Inferior parietal cortex (tissue), 1 donor: ENCODE results near the gene PCP2.

Experiments used
- DNase-seq: peaks from one replicate; pipeline ENCODE4 v3.0.0-alpha.2; 2016; ENCODE audit errors: extremely low spot score

PCP2 gene

DNA sequence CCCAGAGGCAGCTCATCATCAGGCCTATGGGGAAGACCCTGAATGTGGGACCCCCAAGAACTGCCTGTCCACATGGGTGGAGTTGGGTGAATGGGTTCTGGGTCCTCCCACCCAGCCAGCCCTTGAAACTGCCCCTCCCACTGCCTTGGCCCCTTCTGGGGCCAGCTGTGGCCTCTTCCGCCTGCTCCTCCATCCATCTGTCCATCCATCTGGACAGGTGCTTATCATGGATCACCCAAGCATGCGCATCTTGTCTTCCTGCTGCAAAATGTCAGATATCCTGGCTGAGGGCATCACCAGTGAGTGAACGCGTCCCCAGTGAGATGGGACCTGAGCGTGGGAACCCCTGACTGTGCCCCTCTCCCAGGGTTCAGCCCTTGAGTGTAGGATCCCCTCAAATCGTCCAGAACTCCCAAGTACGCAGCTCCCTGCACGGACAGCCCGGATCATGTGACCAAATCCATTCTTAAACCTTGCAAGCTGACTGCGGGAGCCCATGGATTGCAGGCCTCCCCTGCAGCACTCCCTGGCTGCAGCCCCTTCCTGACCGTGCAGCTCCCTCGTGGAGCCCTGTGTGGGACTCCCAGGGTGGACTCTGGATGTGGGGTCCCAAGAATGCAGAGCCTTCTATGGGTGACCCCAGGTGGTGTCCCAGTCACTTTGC is 5.4 kb upstream of the PCP2 start:
- DNase-seq, result no peak

DNA sequence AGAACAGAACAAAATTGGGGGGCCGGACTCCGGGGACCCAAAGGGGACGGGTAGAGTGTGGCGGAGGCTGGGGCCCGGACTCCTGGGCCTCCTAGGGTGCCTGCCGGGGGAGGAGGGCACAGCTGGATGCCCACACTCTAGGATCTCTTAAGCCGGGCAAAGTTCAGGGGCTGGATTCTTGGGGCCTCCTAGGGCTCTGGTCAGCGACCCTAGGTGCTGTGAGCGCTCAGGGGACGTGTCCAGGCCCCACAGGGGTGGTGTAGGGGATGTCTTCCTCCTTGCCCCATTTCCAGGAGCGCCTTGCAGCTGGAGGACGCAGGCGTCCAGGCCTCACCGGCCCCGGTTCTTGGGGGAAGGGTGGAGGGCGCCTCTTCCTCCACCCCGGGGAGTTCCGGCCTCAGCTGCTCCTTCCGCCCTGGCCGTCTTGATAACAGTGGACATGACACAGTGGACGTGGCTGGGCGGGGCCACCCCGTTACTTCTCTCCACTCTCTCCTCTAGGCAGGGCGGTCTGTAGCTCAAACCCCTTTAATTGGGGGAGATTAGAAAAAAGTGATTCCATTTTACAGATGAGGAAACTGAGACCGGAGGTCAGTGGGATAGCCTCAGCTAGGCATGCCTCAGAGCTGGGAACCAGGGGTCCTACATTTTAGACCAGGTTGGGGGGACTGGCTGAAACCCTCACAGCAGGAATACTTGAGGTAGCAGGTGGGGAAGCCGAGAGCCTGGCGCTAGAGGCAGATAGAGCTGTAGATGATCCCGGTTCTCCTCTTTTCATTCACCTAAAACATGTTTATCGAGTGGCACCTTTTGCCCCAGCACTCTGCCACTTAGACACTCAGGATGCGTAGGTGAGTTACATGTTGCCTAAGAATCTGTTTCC is 4.1 kb upstream of the PCP2 start:
- no peak for DNase-seq

DNA sequence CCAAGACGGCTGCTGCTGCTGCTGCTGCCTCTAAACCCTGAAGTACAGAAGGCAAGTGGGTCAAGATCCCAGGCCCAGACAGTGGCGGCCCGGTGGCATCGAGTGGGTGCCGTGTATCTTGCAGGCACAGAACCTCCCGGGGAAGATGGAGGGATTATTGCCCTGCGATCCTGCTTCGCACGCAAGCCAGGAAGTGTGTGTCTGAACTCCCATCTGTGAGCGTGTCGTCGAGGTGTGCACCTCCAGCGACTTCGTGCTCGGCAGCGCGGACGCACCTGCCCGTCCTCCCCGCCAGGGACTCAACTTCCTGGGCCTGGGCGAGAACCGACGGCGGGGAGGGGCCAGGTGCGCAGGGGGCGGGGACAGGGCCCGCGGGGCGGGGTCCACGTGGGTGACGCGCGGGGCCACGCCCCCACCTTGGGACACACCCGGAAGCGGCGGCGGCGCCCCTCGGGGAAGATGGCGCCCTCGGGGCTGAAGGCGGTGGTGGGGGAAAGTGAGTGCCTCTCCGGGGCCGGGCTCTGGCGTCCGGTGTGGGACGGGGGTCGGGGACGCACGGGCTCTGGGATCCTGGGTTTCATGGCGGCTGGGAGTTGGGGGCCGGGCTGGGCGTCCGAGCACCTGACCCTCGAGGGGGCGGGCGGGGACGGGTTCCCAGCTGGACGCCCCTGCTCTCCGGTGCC is 3.3 kb upstream of the PCP2 start, which contains the start of gene STXBP2:
Gene STXBP2, plus strand, starts transcription at position 420 of the 683 bp plus-strand sequence. Its CDS starts 40 bp downstream, at position 460.
- no peak for DNase-seq

DNA sequence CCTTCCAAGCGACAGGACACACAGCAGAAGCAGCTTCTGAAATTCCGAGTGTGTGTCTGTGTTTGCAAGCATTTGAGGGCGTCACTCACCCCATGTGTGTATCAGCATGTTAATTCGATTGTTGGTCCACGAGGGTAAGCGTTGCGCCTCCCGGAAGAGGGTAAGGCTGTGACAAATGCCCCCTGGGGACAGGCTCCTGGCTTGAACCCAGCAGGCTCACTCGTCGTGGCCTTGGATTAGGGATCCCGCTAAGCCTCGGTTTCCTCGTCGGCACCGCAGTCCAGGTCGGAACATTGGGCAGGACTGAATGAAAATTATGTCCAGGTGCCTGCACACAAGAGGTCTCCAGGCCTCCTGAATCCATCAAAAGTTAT is 2.8 kb upstream of the PCP2 start:
- DNase-seq, result no peak

DNA sequence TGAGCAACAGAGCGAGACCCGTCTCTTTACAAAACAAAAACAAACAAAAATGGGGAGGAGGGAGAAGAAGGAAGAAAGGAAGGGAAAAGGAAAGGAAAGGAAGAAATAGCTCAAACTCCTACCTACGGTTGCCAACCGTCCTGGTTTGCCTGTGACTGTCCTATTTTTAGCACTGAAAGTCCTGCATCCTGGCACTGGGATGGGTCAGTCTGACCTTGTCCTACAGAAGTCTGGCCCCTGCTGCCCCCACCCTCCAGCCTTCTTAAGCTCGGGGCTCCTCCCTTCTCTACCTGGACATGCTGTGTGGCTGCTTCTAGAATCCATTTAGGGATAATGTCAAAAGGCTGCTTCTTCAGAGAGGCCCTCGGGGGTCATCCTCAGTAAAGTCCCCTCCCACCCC is 2.2 kb upstream of the PCP2 start:
- no peak for DNase-seq

DNA sequence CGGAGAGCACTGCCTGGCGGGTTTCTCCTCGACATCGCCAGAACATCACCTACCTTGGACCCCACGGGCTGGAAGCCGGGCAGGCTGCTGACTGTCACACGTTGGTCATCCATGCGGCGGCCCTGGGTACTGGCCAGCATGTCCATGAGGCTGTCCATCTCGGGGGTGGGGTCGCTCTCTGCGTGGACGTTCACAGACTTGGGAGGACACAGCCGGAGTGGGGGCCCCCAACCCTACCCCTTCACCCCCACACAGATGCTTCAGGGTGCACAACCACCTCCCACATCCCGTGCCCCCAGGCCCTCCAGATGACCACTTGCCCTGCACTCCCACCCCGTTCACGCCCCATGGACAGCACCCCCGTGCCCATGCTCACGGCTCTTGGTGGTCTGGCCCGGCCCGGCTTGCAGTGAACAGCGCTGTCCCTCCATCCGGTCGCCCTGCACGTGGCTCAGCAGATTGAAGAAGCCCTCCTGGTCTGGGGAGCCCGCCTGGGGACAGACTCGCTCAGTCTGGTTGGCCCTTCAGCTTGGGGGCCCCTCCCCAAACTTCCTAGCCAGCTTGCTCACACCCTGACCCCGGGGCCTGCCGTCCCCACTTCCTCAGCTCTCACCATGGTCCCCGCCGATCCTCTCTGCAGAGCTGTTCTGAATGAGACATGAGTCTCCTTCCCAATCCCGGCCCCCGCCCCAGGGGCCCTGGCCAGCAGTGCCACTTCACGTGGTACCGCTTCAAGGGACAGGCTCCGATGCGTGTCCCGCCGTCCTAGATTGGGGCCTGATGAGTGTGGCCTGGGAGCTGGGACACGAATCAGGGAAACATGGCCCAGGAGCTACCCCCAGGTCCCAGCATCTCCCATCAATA is 947 bp downstream of the PCP2 start:
- no peak for DNase-seq

DNA sequence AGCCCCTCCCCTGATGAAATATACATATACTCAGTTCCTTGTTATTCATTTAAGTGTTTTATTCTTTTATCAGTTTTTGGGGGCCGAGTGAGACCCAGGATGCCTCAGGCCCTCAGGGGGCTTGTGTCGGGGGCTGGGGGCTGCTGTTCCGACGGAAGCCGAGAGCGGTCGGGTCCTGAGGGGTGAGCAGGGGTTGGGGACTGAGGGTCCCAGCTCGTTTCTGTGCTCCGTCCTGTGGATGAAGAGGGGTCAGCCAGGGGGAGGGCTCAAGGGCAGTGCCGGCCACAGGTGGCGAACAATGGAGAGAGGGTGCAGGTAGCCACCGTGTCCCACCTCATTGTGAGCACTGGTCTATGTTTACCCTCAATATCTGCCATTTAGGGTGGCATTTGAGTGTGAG is 1.9 kb downstream of the PCP2 start:
- DNase-seq, result no peak

DNA sequence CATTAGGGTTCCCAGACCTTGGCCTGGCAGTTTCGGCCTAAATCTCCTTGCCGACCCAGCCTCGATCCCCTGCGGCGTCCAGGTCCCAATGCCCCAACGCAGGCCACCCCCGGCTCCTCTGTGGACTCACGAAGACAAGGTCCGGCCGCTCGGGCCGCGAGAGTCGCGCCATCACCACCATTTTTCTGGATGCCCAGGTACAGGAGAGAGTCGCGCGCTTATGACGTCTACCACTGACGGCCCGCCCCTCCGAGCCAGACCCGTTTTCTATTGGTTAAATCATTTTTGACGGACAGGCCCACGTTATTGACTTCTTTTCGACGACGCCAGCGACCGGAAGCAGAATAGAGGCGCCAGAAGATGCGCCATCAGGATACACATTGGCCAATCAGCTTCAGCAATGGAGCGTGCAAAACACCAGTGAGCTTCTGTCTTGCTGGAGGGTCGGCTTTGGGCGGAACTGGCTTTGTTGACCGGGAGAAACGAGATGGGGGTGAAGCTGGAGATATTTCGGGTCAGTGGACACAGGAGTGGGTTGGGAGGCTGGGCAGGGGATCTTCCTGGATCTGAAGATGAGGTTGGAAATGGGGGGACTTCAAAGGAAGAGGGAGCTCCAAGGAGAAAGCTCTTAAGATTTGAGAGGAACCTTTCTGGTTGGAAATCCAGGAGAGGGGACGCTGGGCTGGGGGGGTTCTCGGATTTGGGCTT is 4.0 kb downstream of the PCP2 start, which contains the start of the genes PET100 and XAB2:
Gene PET100, plus strand, starts transcription at position 447 of the 708 bp plus-strand sequence. Its CDS starts 41 bp downstream, at position 488.
Gene XAB2, minus strand, starts transcription at position 199 of the 708 bp plus-strand sequence. Its CDS starts 18 bp downstream, at position 181.
- DNase-seq, result peak; percentile 99

DNA sequence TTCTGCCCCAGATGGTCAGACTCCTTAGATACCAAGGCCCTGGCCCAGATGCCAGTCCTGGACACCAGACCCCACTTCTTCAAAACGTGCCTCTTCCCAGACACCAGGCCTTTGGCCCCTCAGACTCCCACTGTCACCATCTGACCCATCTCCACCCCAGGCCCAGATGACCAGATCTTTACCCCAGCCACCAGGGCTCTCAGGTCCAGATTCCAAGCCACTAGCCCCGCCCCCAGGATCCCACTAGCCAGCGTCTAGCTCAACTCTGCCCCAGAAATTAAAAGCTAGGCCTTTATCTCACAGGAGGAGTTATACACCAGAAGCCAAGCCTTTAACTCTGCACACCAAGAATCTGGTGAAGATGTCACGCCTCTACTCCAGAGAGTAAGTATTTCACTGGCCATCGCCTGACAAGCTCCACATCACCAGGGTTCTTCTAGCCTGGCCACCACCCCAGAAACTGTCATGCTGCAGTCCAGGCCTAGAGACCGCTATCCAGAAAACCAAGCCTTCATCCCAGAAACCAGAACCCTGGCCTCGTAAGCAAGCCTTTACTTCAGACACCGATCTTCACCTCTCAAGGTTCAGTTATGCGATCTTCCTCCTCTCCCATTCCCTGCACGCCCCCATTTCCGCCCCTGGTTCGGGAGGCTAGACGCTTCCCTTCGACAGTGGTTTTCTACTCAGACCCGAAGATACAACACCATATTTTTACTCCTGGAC is 4.8 kb downstream of the PCP2 start:
- no peak for DNase-seq

DNA sequence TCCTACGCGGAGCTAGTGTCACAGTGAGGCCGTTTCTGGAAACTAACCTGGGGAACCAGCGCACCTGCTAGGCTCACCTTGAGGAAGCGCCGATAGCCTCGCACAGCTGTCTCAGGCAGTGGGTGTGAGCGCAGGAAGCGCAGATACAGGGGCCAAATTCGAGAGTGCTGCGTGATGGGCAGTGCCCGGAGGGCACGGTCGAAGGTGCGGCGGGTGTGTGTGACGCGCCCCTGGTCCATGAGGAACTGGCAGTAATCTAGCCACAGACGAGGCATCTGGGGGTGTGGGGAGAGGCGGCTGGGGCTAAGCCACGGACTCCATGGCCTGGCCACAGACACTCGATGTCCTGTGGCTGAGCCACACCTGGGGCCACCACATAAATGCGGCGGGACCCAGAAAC is 6.4 kb downstream of the PCP2 start:
- DNase-seq, result no peak

DNA sequence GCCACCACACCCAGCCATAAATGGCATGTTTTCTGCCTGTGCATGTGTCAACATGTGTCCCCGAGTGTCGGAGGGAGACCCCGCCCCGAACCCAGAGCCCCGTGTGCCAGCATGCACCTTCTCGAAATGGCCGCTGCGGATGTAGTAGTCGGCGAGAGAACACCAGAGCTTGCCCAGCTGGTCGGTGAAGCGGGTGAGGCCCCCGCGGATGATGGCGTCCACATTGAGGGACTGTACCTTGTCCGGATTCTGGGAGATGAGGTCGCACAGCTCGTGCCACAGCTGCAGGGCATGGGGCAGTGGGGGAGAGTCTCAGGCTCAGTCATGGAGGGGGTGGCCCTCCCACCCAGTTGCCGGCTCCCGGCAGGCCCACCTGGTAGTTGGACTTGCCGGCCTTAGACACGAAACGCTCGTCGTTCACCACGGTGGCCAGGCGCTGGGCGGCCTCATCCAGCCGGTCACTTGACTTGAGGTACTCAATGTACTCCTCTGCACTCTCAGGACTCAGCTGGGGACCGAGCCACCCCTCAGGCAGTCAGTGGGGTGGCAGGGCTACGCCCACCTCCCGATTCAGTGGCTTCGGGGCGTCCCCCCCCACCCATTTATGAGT is 7.7 kb downstream of the PCP2 start:
- no peak for DNase-seq

DNA sequence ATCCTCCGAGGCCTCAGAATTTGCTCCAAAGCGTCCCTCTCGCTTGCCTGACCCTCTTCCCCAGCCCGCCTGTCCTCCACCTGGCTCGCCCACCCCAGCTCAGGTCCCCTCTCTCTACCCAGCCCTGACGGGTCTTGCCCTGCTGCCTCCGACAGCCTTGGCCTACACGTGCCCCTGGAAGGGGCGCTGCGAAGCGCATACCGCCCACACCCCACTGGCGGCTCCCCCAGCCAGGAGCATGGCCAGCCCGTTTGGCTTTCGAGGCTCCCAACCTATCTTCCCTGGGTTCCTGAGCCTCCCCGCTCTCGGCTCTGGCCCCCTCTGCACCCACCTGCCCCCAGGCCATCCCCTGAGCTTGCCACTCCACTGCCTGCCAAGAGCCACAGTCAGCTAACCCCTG is 8.7 kb downstream of the PCP2 start:
- no peak for DNase-seq

DNA sequence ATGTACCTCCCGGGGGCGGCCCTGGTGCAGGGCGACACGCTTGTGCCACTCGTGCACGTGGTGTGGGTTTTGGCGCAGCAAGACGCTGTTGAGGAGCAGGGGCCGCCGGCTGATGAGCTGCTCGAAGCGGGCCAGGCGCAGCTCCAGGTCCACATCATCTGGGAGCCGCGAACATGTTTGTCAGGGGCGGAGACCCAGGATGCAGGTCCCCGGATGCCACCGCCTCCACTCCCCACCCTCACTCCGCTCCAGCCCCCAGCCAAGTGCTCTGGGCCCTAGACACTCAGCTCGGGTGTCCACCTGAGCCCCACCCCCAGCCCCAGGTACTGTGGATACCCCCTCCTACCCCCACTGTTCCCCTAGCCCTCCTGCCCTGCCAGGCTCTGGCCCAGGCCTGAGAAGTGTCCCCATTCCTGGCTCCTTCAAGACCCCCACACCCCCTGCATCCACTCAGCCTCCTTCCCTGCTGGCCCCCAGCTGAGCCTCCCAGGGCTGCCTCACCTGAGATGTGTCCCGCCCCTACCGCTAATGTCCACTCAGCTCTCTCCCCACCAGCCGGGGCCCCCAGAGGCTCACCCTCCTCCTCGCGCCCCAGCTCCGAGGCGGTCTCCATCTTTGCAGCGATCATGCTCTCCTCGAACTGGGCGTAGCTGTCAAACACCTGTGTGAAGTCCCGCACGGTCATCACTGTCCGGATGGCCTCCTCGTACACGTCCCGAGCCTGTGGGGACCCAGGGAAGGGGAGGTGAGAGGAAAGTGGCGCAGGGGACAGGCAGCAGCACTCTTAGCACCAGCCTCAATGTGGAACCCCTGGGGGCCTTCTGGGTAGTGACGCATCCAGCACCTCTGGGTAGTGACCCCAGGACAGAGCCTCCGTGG is 9.6 kb downstream of the PCP2 start:
- no peak for DNase-seq

DNA sequence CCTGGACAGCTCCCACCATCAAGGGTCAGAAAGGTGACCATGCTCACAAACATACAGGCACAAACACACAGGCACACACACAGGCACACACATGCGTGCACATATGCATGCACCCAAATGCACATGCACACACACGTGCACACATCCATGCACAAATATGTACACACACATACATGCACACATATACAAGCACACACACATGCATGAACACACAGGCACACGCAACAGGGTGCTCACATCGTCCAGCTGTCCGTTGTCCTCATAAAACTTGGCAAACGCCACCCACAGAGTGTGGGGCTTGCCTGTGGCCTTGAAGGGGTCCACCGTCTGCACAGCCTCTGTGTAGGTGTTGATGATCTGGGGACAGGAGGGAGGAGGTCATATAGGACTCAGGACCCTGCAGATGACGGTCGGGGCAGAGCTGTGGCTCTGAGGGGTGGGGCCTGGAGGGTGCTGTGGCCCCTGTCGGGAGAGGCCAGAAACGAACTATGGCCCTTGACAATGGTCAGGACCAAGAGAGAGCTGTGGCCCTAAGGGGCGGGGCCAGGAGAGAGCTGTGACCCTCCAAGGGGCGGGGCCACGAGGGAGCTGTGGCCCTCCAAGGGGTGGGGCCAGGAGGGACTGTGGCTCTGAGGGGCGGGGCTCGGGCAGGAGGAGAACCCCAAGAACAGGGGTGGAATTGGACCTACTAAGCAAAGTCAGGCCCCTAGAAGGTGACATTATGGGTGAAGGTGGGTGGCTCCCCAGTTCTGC is 10.4 kb downstream of the PCP2 start:
- no peak for DNase-seq

DNA sequence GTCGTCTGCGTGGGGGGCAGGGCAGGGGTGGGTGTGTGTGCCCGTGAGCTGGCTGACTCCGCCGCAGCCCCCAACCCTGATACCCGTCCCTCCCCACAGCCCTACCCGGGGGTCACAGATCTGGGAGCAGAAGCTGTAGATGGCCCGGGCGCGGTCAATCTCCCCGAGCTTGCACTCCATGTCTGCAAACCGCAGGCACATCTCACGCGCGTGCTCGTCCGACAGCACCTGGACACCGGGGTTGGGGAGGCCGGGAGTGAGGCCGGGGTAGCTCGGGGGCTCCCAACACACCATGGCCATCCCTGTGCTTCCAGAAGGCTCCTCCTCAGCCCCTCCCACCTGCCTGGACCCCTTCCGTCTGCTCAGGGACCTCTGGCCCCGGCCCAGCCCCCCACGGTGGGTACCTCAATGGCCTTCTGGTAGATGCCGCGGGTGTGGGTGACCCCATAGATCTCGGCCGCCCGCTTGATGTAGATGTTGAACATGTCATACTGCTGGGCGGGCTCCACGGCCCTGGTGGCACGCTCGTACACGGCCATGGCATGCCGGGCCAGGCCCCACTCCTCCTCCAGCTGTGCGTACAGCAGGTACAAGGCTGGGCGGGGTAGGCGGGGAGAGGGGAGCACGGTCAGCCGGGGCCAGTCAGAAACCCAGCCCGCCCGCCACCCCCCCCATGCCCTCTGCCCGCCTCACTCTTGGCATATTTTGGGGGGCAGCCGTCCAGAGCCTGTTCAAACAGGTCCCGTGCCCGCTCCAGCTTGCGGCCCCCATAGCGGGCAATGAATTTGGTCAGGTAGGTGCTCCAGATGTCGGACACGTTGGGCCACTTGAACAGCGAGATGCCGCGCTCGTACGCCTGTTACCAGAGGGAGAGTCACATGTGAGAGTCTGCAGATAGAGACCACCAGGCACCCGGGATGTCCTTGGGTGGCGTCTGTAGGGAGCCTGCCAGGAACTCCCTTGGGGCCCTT is 12.8 kb downstream of the PCP2 start:
- DNase-seq, result no peak

DNA sequence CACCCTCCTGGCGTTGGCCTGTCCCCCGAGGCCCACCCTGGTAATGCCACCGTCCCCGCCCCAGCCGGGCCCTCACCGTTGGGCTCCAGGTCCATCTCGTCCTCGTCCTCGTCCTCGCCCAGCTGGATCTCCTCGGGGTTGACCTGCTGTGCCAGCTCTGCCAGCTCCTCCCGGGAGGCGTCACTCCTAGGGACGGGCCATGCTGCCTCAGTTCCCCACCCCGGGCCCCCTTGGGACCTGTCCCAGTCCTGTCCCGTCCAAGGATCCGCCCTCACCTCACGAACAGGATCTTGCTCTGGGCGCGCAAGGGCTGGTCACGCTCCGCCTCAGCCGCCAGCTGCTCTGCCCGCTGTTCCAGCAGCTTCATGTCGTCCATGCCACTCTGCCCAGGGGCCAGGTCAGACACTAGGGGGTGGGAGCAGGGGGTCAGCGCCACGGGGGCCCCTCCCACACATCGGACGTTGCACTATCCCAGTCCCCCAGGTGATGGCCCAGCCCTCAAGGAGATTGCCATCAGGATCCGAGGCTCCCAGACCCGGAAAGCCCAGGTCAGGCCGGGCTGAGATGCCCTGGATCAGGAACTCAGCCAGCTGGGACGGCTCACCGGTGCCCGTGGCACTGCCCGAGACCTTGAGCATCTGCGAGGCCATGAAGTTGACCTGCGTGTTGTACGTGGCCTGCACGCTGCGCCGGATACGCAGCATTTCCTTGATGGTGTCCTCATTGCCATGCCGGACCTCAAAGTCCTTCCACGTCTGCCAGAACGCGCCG is 13.7 kb downstream of the PCP2 start:
- DNase-seq, result no peak
